ENCODE measurements around the gene ARPC1B. TPM values are rescaled to one million over a fixed set of nuclear protein-coding genes. Genes with fewer than 3 reads are reported as not detected.
"Not testable (repeated sequence)": the region's sequence is repeated elsewhere in the genome, so short reads cannot be mapped to it uniquely, and the experiment has no call there.

The ARPC1B gene
- 565 and 690 TPM in 2 replicates for total RNA-seq

DNA sequence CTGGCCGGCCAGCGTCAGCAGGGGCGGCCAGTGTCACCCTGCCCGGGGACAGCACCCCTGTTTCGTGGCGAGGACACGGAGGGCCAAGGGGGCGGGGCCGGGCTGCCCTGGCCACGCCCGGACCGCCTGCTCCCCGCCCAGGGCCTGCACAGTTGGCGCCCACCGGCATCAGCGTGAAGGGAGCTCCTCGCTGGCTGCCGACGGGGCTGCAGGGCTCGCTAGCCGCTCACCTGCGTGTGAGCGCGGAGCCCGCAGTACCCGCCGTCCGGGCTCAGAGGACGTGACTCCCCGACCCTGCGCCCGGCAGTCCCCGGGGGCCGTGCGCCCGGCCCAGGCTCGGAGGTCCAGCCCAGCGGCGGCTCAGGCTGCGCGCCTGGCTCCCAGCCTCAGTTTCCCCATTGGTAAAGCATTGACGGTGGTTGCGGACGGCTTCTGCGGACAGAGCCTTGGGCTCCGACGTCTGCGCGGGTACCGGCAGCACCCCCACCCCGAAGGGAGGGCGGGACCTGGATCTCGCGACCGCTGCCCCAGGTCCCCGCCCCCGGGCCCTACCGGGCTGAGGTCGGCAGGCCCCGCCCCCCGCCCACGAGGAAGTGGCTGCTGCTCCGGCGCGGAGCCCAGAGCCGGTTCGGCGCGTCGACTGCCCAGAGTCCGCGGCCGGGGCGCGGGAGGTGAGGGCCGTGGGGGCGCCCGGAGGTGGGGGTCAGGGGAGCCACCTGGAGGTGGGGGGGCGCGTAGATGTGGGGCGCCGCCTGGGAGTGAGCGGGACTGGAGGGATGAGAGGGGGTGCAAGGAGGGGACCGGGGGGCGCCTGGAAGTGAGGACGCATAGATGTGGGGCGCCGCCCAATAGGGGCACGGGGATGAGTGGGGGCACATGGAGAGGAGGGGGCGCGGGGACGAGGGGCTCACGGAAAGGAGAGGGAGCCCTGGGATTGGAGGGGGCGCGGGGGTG, at the start of gene ARPC1B:
Gene ARPC1B (plus strand): TSS at position 620 of the 954 bp plus-strand sequence. CDS start 10,985 bp downstream, outside the sequence.
- peak; percentile 51 for DNase-seq (ENCODE audit: low read depth)

DNA sequence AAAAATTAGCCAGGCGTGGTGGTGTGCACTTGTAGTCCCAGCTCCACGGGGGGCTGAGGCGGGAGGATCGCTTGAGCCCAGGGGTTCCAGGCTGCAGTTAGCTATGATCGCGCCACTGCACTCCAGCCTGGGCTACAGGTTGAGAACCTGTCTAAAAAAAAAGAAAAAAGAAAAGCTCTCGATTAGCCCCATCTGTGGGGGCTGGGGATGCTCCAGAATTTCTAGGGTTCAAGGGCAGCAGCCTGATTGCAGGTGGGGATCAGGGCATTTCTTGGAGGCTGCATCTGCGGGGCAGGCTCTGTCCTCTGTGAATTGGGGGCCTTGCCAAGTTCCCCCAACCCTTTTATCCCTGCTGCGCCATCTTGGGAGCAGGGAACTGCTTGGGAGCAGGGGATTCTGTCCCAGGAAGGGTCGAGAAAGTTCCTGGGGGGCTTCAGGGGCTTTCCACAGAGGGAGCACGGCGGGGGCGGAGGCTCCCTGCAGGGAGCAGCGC, 49.5 kb upstream of the ARPC1B start:
- no peak for DNase-seq (ENCODE audit: low read depth)

DNA sequence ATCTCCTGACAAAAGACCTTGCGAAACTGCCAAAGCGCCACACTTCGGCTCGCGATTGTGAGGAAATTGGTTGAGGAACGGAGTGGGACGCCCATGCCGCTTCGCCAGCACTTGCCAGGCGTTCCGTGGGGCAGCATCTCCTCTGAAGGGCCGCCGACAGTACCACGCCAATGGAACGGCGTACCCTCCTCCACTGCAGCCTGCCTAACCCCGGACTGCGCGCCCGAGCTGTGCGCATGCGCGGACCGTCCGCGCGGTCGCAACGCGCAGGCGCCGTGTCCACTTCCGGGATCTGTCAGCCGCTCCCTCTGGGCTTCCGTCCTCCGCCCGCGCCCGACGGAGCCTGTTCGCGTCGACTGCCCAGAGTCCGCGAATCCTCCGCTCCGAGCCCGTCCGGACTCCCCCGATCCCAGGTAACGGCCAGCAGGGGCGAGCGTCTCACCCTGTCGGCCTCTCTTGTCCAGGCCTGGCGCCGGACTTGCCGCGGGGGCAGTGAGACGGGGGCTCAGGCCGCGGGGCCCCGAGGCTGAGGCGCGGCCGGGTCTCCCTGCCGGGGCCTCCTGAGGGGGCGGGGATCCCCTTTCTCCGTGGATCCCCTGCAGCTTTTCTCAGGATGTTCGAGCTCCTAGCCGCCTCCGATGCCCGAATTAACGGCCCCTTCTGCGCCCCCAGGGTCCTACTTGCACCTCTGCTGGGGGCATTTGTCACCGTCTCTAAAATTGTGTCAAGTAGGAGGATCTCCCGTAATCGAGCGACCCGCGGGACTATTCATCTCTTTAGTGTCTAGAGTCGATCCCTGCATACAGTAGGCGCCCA, 48.7 kb upstream of the ARPC1B start, which contains the start of gene ARPC1A:
Gene ARPC1A (plus strand): TSS at position 307 of the 816 bp plus-strand sequence. CDS start 7,456 bp downstream, outside the sequence.
- peak; percentile 84 for DNase-seq (ENCODE audit: low read depth)

DNA sequence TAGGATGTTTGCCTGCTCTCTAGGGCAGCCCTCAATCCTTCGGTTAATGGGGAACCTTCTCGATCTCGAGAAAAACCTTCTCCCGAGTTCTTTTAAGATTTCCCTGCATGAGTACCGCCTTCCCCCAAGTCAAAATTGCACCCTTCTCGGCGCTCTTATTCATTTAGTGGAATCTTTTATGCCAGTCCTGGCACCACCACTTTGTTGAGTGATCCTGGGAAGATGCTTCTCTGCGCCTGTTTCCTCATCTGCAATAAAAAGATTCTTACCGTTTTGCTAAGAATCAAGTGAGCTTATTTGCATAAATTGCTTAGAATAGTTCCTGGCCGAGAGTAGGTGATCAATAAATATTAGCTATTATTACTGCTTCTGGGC, 48.1 kb upstream of the ARPC1B start:
- no peak for DNase-seq (ENCODE audit: low read depth)

DNA sequence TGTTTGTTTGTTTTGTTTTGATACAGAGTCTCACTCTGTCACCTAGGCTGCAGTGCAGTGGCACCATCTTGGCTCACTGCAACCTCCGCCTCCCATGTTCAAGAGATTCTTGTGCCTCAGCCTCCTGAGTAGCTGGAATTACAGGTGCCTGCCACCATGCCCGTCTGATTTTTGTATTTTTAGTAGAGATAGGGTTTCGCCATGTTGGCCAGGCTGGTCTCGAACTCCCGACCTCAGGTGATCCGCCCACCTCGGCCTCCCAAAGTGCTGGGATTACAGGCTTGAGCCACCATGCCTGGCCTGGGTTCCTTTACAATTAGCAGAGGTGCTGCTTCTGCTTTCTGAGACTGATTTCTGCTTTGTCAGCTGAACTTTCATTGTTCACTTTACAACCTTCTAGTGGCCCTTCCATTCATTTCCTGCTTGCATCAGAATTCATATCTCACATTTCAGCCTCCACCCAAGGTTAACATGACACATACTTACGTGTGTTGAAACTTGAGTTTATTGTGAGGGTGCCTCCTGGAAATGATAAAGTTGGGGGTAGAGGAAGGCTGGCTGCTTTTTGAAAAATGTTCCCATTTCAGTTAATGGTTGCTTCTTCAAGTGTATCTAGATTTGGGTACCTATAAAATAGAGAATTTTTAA, 44.1 kb upstream of the ARPC1B start:
- peak; percentile 69 for DNase-seq (ENCODE audit: low read depth)

DNA sequence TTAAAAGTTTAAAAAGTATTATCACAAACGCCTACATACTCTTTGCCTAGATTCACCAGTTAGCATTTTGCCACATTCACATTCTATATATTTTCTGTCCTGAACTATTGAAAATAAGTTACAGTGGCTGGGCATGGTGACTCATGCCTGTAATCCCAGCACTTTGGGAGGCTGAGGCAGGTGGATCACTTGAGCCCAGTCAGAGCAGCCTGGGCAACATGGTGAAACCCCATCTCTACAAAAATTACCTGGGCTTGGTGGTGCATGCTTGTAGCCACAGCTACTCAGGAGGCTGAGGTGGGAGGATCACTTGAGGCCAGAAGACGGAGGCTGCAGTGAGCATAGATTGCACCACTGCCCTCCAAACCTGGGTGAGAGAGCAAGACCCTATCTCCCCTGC, 43.5 kb upstream of the ARPC1B start:
- DNase-seq (ENCODE audit: low read depth), result peak; percentile 12

DNA sequence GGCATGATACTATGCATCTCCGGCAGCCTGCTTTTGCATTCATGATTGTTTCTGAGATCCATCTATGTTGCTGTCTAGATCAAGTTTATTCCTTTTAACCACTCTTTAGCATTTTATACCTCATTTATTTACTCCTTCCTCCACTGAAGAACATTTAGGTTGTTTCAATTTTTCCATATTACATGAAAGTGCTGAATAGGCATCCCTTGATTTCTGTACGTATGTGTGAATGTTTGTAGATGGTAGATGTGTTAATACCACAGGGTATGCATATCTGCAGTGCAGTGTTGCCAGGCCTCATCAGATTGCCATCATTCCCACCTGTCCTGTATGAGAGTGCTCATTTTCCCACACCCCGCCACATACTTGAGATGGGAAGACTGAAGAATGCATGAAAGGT, 34.9 kb upstream of the ARPC1B start:
- DNase-seq (ENCODE audit: low read depth), result no peak

DNA sequence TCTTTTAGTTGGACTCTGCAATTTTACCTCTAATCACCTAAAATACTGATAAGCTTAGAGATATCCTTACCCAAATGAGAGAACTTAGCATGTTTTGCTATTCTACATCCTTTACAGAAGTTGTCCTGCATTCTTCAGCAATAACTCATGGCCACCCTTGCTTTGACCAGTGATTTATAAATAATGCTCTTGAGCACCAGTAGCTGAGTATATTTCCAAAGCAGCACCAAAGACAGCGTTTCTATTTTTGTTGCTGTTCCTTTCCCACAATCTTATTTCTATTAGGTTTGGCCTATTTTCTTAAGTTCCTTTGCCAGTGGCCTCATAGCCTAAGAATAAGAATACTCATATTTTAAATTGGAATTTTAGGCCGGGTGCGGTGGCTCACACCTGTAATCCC, 33.9 kb upstream of the ARPC1B start:
- DNase-seq (ENCODE audit: low read depth), result no peak

DNA sequence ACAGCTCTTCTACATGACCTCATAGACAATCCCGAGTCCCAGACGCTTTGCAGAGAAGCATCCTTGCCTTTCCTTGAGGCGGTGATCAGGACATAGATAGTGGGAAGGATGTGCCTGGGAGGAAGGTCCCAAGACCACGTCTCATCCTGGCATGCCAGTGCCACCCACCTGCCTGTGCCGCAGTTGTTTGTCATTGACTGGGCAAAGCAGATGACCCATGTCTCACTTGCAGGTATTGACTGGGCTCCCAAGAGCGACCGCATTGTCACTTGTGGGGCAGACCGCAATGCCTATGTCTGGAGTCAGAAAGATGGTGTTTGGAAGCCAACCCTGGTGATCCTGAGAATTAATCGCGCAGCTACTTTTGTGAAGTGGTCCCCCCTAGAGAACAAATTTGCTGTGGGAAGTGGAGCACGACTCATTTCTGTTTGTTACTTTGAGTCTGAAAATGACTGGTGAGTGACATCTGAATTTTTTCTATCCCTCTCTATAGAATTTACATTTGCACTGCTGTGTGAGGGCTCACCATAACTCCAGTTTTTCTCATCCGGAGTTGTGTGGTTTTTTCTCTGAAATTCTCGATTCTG, 30.4 kb upstream of the ARPC1B start:
- DNase-seq (ENCODE audit: low read depth), result no peak

DNA sequence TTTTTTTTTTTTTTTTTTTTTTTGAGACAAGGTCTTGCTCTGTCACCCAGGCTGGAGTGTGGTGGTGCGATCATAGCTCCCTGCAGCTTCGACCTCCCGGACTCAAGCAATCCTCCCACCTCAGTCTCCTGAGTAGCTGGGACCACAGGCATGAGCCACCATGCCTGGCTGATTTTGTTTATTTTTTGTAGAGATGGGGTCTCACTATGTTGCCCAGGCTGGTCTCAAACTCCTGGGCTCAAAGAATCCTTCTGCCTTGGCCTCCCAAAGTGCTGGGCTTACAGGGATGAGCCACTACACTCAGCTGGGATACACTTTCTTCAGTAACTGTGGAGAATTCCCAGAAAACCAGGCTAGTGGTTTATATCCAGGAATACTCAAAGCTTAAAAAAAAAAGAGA, 23.9 kb upstream of the ARPC1B start:
- not testable (repeated sequence) for DNase-seq (ENCODE audit: low read depth)

DNA sequence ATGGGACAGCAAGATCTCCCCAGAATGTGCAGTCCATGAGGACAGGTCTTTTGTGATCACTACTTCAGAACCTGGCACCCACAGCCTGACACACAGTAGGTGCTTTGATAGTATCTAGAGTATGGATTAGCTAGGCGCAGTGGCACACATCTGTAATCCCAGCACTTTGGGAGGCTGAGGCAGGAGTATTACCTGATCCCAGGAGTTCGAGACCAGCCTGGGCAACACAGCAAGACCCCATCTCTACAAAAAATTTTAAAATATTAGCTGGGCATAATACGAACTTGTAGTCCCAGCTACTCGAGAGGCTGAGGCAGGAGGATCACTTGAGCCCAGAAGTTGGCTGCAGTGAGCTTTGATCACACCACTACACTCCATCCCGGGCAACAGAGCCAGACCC, 22.3 kb upstream of the ARPC1B start:
- DNase-seq (ENCODE audit: low read depth), result no peak

DNA sequence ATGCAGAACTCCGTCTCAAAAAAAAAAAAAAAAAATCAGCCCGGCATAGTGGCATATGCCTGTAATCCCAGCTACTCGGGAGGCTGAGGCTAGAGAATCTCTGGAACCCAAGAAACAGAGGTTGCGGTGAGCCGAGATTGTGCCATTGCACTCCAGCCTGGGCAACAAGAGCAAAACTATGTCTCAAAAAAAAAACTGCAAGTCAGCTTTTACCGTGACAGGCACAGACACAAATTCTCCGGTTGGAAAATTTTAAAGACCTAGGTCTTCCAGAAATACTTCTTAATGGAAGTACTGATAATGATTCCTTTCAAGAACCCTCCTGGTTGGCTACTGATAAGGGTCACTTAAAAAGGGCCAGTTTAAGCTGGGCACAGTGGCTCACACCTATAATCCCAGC, 19.4 kb upstream of the ARPC1B start:
- DNase-seq (ENCODE audit: low read depth), result no peak

DNA sequence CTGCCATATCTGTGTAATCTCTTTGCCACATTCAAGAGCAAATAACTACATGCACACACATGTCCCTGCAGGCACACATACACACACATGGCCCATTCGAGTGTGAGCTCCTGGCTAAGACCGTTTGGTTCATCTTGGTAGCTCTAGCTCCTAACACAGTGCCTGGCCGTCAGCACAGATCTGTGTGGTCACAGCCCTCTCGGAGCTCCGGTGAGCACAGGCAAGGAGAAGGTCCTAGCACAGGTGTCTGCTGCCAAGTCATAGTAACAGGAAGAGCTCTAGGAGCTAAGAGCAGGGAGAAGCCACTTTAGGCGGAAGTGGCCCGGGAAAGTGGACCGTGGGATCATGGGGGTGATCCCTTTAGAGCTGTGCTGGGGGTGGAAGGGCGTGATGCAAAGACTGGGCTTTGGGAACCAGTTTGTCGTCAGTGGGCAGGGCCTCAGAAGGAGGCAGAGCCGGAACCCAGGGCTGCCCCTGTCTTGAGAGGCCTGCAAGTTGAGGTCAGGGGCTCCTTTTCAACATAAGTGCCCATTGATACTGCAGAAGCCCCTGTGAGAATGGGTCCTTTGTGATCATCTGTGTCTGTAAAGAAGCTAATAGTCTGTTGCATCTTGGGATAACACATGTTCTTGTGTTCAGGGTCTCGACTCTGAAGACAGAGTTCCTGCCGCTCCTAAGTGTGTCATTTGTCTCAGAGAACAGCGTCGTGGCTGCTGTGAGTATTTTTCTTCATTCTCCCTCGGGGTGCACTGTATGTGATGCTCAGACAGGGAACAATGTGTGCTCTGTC, 16.6 kb upstream of the ARPC1B start:
- DNase-seq (ENCODE audit: low read depth), result no peak

DNA sequence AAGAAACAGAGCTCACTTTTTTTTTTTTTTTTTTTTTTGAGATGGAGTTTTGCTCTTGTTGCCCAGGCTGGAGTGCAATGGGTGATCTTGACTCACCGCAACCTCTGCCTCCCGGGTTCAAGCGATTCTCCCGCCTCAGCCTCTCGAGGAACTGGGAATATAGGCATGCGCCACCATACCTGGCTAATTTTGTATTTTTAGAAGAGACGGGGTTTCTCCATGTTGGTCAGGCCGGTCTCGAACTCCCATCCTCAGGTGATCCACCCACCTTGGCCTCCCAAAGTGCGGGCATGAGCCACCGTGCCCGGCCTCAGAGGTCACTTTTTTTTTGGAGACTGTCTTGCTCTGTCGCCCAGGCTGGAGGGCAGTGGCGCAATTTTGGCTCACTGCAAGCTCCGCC, 16.0 kb upstream of the ARPC1B start:
- DNase-seq (ENCODE audit: low read depth), result not testable (repeated sequence)

DNA sequence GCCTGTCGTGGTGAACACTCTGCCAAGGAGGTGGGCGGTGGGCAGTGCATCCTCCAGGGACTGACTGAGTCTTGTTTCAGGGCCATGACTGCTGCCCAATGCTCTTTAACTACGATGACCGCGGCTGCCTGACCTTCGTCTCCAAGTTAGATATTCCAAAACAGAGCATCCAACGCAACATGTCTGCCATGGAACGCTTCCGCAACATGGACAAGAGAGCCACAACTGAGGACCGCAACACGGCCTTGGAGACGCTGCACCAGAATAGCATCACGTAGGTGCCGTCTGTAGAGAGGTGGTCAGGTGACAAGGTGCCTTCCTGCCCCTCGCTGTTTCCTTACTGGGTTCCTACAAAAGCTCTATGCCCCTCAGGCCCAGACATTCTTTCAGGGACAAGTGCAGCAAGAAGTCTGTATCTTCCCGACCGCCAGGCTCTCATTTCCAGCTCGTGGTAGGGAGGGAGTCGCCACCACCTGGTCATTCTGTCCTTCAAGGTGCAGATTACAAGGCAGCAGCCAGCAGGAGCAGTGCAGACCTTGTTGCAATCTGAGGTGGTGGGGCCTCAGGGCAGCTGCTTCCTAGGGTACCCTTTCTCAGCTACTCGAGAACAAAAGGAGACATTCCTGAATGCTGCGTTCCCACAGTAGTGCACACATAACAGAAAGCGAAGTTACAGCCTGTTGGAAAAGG, 14.9 kb upstream of the ARPC1B start:
- no peak for DNase-seq (ENCODE audit: low read depth)

DNA sequence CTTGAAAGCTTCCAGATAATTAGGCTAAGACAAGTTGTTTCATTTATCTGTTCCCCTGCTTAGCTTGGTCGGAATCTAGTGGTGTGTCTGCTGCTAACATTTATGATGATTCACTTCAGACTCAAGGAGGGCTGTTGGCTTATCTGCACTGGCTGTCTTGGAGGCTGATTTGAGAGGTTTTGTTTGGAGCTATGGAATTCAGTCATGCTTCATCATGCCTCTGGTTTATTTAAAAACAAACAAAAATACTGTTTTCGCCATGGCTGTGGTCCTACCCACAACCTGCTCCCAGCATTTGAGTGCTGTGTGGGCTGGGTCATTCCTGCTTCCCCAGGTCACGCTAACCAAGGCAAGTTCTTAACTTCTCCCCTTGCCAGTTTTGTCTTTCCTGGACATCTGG, 11.7 kb upstream of the ARPC1B start:
- no peak for DNase-seq (ENCODE audit: low read depth)

DNA sequence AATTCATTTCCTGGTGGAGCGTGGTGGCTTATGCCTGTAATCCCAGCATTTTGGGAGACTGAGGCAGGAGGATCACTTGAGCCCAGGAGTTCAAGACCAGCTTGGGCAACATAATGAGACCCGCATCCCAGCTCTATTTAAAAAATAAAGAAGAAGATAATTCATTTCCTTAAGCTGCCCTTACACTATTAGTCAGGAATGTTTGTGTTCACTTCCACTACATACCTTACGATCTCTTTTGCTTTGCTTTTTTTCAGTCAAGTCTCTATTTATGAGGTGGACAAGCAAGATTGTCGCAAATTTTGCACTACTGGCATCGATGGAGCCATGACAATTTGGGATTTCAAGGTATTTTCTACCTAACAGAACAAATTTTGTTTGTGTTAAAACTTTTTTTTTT, 11.2 kb upstream of the ARPC1B start:
- no peak for DNase-seq (ENCODE audit: low read depth)

DNA sequence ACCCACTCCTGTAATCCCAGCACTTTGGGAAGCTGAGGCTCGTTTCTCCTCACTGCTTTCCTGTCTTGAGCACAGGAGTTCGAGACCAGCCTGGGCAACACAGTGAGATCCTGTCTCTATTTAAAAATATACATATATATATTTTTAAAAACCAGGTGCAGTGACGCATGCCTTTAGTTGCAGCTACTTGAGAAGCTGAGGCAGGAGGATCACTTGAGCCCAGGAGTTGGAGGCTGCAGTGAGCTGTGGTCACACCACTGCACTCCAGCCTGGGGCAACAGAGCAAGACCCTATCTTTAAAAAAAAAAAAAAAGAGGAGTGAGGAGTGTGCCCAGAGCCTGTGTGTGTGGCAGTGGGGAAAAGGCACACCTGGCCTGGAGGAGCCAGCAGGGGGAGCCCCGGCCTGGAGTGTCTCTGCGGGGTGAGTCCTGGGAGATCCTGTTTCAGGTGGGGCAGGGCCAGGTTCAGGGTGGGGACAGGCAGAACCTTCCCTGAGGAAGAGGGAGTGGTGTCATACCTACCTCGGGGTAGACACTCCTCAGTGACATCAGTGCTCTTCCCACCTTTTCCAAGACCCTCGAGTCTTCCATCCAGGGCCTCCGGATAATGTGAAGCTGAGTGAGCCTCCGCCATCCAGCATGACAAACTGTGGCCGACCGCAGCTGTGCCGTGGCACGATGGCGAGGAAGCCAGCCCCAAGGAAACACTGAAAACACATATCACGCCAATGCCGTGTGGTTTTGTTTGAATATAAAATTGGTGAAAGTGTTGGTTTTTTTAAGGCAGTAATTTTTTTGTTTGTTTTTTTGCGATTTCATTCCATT, 9.0 kb upstream of the ARPC1B start:
- no peak for DNase-seq (ENCODE audit: low read depth)

DNA sequence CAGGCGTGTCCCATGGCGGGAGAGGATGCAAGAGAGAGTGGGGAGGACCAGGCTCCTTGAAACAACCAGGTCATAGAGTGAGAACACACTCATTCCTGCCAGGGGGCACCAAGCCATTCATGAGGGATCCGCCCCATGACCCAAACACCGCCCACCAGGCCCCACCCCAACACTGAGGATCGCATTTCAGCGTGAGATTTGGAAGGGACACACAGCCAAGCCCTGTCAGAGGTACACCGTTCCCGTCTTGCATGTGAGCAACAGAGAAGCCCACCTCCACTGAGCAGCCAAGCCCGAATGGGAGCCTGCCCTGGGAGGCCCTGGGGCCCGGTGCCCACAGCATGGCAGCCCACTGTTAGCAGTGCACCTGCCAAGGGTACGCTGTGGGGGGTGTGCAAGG, 7.9 kb upstream of the ARPC1B start:
- no peak for DNase-seq (ENCODE audit: low read depth)
